ENCODE measurements around the gene FGL2. TPM values are rescaled to one million over a fixed set of nuclear protein-coding genes. Genes with fewer than 3 reads are reported as not detected.
A peak's percentile ranks its signal among the peaks of the same experiment; 100 is the strongest.
"Not testable (repeated sequence)": the region's sequence is repeated elsewhere in the genome, so short reads cannot be mapped to it uniquely, and the experiment has no call there.

FGL2 gene
- total and polyA plus RNA-seq, 5 donors = 8.3 to 31.2 (median 29.4) TPM

DNA sequence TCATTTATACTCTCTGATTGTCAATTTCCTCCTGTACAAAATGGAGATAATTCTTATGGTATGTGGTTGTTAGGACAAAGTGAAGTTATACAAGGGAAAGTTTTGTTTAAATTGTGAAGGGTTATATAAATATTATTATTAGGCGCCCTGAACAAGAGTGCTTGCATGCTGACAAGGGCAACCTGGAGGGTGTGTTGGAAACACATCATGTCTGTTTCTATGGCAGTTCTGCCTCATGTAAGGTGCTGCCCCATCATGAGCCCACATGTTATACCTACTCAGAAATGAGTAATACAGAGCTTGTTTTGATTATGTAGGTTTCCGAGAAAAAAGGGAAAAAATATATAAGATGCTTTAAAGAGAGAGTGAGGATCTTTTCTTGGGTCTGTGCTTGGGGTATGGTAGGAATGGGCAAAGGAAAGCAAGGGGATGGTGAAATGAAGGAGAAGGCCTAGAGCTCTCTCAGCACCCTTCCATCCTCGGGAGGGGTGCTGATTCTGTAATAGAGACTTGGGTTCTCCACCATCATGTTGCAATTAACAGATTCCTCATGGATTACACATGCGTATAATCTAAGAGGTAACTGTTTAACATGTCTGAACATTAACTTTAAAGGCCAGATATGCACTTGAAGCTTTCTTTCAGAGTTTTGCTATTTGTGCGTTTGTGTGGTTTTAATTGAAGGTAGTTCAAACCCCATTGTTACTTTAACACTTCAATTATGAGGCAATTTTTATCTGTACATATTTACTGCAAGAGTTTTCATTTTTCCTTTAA, 43.8 kb downstream of the FGL2 start:
- H3K9me3 ChIP-seq (ENCODE audit: control insufficient read depth, low read length); H3K27ac ChIP-seq (ENCODE audit: low read length); H3K4me1 ChIP-seq (ENCODE audit: control insufficient read depth, insufficient read depth, low read length); ATAC-seq; intact Hi-C loops (cut with DNase I); H3K4me3 ChIP-seq (ENCODE audit: low read length); DNase-seq; H3K27me3 ChIP-seq (ENCODE audit: control insufficient read depth, insufficient read depth): not testable (repeated sequence)
- WGBS = 89% methylated on average over 4 of the region's 5 CpGs

DNA sequence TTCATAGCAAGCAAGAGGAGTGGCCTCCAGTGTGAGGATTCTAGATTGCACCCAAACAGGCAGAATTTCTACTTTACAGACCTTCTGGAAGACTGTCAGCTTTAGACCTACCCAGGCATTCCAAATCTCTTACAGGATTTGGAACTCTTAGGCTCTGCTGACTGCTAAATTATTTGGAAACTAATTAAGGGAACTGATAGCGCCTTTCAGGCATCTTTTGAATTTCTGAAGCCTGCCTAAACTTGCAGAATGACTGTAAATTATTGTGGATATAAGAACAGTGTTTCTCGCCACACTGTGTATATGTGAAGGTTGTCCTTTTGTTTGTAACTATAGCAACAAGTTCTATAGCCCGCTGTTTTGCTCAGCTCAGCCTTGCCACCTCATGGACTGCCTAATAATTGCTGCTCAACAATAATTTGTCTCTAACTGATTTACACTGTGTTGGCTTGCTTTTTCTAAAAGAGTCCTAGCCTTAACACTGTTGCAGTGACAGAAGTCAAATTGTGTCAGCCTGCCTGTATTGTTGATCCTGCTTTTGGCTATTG, 44.6 kb downstream of the FGL2 start:
- intact Hi-C loops (cut with DNase I); H3K27me3 ChIP-seq (ENCODE audit: control insufficient read depth, insufficient read depth); H3K4me1 ChIP-seq (ENCODE audit: control insufficient read depth, insufficient read depth, low read length); H3K4me3 ChIP-seq (ENCODE audit: low read length); DNase-seq; H3K9me3 ChIP-seq (ENCODE audit: control insufficient read depth, low read length); H3K27ac ChIP-seq (ENCODE audit: low read length): not testable (repeated sequence)
- WGBS = 60% methylated on average over 3 of the region's 3 CpGs
- peak in 1 of 2 donors; percentile 33 for ATAC-seq

DNA sequence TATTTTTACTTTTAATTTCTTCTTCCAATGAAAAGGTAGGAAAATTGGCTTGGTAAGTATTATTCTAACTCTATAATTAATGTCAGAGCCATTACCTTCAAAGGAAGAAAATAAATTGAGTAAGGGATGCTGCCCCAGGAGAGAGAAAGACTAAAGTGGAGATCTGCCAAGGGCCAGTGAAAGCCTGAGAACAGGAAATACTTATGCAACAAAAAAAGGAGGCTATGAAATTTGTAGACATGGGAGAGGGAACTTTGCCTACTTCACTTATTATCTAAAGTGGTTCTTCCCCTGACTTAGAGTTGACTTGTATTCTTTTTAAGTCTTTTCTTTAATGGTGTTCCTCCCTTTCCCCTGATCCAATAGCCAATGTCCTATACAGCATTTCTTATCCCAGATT, 47.4 kb downstream of the FGL2 start:
- DNase-seq; ATAC-seq; H3K4me1 ChIP-seq (ENCODE audit: control insufficient read depth, insufficient read depth, low read length); H3K27ac ChIP-seq (ENCODE audit: low read length); intact Hi-C loops (cut with DNase I); H3K27me3 ChIP-seq (ENCODE audit: control insufficient read depth, insufficient read depth); H3K9me3 ChIP-seq (ENCODE audit: control insufficient read depth, low read length); H3K4me3 ChIP-seq (ENCODE audit: low read length): not testable (repeated sequence)

Other genes starting within 250 kb of the FGL2 start
- not detected for gene SPDYE17, start 167.5 kb downstream of the FGL2 start, total RNA-seq
- gene SPDYE17, start 167.5 kb downstream of the FGL2 start, polyA plus RNA-seq = not detected
- gene SPDYE18, start 137.3 kb downstream of the FGL2 start, total RNA-seq = 1 to 10 TPM in 1 of 4 donors, under 1 TPM in 3; 0.45 to 1.7 (median 0.58) TPM
- 0.52 TPM for gene SPDYE18, start 137.3 kb downstream of the FGL2 start, polyA plus RNA-seq
- gene CCDC146, start 77.2 kb downstream of the FGL2 start, total RNA-seq = 10 to 100 TPM in 2 of 4 donors, 1 to 10 TPM in 2; 7.5 to 11.4 (median 10.2) TPM
- gene CCDC146, start 77.2 kb downstream of the FGL2 start, polyA plus RNA-seq = 6.0 TPM
- 10 to 100 TPM; 10.8 to 14.6 (median 11.6) TPM for gene GSAP, start 216.5 kb upstream of the FGL2 start, total RNA-seq
- gene GSAP, start 216.5 kb upstream of the FGL2 start, polyA plus RNA-seq = 7.4 TPM

All from right cardiac atrium (tissue), 5 donors.